Hematopoietic multipotent progenitor cell treated with erythropoietin and hydrocortisone succinate and interleukin-3 and kit ligand, for 17 days (in vitro differentiated cells): ENCODE results near the gene F8.
A peak's percentile ranks its signal among the peaks of the same experiment; 100 is the strongest.
"Not testable (repeated sequence)": the region's sequence is repeated elsewhere in the genome, so short reads cannot be mapped to it uniquely, and the experiment has no call there.

Experiments
- DNase-seq: peaks from one replicate; pipeline ENCODE4 v3.0.0-alpha.2; 2015; ENCODE audit warnings: low spot score

F8 gene

DNA sequence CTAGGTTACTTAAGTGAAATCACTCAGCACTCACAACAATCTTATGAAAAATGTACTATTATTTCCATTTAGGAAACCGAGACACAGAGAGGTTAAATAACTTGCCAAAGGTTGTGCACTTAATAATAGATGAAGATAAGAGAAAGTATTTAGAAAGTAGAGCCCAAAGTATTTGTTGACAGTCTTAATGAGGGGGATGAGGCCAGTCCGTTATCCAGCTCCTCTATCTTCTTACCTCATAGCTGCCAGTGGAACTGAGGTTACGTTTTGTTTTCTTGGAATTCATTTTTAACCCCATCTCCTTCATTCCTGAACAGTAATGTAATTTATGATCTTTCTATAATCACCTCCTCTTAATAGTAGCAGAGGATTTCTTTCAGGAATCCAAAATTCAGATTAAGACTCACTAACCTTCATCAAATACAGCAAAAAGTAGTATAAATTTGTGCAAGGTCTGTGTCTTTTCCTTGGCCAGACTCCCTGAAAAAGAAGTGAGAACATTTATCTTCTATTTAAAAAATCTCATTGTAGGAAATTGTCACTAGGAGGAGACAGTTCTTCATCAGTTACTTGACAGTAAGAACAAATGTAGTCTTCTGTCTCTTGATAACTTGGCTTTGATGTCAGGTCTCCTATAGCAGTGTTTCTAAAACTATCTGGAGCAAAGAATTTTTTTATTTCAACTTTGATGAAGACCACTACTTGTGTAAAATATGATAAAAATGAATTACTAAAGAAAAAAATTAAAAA, 35.5 kb downstream of the F8 start:
- DNase-seq: no peak

DNA sequence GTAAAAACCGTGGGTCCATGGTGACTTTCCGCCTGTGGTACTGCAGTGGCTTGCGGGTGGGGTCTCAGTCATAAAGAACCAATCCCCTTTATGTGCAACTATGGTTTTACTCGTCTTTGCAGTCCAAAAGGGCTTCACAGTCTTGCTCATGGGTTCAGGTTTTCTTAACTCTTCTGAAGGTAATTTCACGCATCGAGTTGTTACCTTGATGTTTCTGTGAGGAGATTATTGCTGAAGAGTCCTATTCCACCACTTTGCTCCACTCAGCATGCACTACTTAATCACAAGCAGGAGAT, 41.5 kb downstream of the F8 start:
- no peak for DNase-seq

DNA sequence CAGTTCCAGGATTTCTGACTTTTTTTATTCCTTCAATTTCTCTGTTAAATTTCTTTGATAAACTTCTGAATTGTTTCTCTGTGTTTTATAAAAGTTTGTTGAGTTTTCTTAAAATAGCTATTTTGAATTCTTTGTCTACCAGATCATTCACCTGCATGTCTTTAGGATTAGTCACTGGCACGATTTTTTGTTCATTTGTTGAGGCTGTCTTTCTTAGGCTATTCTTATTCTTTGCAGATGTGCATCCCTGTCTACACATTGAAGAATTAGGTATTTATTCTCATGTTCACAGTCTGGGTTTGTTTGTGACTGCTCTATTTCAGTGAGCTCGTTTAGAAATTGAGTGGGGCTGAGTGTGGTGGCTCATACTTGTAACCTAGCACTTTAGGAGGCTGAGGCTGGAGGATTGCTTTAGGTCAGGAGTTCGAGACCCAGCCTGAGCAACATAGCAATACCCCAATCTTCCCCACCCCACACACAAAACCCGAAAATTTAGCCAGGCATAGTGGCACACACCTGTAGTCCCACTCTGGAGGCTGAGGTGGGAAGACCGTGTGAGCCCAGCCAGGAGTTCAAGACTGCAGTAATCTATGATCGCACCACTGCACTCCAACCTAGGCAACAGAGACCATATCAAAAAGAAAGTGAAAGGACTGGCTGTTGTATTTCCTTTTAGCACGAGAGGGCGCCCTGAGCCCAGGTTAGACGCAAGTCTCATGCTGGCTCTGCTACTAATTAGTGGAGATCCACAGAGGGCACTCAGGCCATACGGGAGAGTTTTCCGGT, 42.0 kb downstream of the F8 start:
- peak; percentile 82 for DNase-seq

DNA sequence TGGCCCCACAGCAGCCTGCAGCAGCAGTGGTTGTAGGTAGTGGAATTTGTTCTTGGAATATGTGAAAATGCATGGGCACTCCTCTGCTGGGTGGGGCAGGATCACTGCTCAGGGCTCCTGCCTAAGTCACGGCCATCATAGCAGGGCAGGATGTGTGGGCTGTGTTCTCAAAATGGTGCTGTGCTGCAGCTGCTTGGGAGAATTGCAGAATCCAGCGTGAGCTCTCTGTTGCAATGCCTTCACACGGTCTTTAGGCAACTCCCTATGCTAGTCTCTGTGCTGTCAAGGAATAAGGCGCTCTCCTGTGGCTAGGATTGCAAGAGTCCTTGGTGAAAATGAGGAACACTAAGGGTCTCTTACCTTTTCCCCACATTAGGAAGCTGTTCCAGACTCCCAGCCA, 42.9 kb downstream of the F8 start:
- no peak for DNase-seq

DNA sequence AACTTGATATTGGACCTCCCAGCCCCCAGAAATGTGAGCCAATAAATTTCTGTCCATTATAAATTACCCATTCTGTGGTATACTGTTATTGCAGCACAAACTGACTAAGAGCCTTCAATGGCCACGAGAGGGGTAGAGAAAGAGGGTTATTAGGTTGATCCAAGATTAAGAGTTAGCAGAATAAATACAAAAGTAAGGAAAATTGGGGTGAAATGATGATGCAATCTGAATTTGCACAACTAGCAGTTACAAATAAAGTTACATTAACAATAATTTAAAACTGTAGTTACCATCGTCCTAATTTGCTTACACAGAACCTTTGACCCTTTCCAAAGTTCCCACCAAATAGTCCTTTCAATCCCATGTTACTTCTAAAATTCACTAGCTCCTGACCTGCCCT, 54.2 kb downstream of the F8 start:
- no peak for DNase-seq

DNA sequence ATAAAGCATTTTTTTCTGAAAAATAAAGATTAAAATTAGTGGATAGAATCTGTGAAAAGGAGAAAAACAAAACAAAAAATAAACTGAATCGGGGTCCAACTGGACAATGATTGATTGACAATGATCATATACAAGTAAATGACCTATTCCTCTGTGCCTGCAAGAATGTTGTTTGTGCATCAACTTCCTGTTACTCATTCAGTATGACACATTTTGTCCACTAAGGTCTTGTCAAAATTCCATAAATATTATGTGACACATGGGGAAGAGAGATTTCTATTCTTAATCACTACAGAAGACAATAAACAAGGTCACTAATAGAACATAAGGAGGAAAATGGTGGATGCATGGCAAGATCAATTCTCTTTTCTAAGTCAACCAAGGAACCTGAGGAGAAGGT, 54.9 kb downstream of the F8 start:
- no peak for DNase-seq

DNA sequence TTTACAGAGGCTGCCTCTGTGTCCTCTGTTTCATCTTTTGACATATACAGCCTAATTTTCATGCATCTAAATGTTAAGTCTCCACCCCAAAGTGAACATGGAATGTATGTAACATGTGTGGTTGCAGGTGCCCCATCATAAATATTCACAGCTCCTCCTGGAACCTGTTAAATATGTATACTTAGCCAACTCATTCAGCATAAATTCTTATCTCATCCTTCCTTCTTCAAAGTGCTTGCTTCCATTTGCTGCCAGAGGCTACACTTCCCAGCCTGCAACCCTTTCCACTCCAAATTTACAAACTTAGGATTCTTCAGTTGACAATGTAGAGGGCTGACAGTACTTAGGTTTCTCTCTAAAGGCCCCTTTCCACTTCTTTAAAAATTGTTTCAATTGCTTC, 60.6 kb downstream of the F8 start:
- no peak for DNase-seq

DNA sequence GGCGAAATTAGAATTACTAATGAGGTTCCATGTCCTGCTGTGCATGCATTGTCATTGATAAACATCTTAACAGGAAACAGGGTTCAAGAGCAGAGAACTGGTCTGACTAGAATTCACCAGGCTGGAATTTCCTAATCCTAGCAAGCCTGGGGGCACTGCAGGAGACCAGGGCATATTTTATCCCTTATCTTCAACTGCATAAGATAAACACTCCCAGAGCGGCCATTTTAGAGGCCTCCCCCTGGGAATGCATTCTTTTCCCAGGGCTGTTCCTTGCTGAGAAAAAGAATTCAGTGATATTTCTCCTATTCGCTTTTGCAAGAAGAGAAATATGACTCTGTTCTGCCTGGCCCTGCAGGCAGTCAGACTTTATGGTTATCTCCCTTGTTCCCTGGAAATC, 66.7 kb downstream of the F8 start:
- not testable (repeated sequence) for DNase-seq

DNA sequence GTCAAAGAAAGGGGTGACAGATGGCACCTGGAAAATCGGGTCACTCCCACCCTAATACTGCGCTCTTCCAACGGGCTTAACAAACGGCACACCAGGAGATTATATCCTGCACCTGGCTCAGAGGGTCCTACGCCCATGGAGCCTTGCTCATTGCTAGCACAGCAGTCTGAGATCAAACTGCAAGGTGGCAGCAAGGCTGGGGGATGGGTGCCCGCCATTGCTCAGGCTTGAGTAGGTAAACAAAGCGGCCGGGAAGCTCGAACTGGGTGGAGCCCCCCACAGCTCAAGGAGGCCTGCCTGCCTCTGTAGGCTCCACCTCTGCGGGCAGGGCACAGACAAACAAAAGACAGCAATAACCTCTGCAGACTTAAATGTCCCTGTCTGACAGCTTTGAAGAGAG, 83.3 kb downstream of the F8 start:
- DNase-seq: not testable (repeated sequence)

DNA sequence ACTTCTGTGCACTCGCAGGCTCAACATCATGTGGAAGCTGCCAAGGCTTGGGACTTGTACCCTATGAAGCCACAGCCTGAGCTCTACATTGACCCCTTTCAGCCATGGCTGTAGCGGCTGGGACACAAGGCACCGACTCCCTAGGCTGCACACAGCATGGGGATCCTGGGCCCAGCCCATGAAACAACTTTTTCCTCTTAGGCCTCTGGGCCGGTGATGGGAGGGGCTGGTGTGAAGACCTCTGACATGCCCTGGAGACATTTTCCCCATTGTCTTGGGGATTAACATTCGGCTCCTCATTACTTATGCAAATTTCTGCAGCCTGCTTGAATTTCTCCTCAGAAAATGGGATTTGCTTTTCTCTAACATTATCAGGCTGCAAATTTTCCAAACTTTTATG, 97.8 kb downstream of the F8 start:
- not testable (repeated sequence) for DNase-seq

DNA sequence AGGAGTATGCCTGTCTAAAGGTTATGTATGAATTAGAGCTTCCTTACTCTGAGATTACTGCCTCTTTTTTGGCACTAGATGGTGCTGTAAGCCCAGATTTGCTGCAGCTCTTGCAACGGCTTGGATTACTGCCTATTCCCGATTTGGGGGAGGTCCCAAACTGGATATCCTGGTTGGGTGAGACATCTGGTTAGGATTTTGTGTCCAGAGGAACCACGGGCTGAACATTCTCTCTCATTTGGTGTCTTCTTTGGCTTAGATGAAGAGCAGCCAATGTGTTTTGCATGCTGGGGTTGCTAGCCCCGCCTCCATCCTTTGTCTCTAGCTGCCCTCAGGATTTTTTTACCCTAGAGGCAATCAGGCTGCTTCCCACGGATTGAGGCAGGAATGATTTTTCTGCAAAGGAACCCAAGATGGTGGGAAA, 104.5 kb downstream of the F8 start:
- peak; percentile 28 for DNase-seq

DNA sequence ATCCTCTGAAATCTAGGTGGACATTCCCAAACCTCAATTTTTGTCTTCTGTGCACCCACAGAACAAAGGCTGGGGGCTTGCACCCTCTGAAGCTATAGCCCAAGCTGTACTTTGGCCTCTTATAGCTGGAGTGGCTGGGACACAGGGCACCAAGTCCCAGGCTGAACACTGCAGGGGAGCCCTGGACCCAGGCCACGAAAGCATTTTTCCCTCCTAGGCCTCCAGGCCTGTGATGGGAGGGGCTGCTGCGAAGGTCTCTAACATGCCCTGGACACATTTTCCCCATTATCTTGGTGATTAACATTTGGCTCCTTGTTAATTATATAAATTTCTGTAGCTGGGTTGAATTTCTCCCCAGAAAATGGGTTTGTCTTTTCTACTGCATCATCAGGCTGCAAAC, 108.5 kb downstream of the F8 start:
- DNase-seq: no peak

DNA sequence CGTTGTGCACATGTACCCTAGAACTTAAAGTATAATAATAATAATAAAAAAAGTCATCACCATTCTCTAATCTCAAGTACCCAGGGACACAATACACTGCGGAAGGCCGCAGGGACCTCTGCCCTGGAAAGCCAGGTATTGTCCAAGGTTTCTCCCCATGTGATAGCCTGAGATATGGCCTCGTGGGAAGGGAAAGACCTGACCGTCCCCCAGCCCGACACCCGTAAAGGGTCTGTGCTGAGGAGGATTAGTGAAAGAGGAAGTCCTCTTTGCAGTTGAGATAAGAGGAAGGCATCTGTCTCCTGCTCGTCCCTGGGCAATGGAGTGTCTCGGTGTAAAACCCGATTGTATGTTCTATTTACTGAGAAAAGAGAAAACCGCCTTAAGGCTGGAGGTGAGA, 112.0 kb downstream of the F8 start:
- not testable (repeated sequence) for DNase-seq

DNA sequence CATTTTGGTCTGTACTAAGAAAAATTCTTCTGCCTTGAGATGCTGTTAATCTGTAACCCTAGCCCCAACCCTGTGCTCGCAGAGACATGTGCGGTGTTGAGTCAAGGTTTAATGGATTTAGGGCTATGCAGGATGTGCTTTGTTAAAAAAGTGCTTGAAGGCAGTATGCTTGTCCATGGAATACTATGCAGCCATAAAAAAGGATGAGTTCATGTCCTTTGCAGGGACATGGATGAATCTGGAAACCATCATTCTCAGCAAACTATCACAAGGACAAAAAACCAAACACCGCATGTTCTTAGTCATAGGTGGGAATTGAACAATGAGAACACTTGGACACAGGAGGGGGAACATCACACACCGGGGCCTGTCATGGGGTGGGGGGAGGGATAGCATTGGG, 112.5 kb downstream of the F8 start:
- DNase-seq: not testable (repeated sequence)

DNA sequence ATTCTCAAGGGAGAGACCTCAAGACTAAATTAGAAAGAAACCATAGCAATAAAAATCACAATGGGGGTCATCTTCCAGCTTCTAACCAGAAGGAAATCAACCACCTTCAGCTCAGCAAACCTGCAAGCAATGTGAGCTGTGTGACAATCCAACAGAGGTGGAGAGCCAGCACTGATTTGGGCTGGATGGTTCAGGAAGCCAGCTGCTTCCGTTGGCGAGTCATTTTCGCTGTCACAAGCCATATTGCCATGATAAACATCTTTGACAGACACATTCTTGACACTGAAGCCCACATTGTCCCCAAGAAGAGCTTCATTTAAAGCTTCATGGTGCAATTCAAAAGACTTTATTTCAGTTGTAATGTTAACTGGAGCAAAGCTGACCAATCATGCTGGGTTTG, 113.7 kb downstream of the F8 start:
- DNase-seq: no peak

DNA sequence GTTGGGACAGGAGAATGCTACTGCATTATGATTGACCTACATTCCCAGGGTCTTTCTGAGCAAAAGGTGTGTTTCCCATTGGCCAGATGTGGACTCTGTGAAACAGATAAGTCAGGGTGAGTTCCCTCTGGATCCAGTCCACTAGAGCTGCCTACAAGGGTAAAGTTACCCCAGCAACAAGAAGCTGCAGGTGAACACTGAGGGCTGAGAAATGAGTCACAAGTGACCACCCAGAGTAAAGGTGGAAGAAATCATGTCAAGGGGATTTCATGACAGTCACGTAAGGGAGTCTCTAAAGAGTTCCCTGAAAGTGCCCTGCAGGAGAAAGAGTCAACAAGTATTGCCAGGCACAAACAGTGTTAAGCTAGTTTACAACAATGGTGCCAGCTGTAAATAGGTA, 120.1 kb downstream of the F8 start:
- DNase-seq: no peak

DNA sequence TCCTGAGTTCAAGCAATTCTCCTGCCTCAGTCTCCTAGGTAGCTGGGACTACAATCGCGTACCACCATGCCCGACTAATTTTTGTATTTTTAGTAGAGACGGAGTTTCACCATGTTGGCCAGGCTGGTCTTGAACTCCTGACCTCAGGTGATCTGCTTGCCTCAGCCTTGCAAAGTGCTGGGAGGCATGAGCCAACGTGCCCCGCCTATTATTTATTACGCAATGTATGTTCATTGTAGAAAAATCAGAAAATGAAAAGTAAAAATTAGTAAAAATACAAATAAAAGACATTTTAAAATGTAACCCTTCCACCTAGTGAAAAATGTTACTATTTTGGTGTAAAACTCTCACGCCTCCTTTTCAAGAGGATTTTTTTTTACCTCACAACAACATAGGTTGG, 122.2 kb downstream of the F8 start:
- DNase-seq: no peak

DNA sequence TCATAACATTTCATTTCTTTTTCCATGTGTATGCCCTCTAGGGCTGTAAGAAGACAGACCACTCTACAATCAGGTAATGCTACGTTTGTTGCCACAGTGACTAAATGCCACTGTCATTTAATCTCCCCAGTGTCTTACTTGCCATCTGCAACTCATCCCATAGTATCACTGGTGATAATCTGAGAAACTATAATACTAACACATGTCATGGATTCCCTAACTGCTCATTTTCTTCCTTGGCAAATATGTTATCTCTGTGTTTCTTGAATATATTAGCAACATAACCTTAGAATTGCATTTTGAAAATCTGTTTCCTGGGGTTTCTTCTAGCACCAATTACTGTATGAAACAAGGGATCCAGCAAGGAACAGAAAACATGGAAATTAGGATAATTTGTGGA, 130.2 kb downstream of the F8 start:
- no peak for DNase-seq

DNA sequence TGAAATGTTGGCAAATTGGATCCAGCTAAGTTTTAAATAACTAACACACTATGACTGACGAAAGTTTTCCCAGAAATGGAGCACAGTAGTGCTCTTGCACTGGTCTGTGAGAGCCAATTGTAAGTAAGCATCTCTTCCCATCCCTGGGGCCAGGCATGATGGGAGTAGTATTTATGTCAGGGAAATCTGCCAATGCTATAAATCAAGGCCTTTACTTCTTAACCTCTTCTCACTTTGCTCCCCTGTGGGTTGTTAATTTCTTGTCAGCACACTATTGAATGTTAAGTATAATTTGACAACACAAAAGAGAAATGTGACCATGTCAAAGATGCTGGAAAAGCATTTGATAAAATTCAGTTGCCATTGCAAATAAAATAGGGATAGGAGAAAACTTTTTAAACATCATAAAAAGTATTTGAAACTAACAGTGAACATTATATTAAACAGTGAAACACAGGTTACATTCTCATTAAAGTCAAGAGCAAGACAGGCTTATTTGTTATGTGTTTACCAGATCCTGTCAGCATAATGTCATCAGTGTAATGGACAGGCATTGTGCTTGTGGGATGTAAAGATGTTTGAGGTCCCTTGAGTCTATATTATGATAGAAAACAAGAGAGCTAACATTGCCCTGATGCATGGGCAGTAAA, 131.4 kb downstream of the F8 start:
- no peak for DNase-seq

DNA sequence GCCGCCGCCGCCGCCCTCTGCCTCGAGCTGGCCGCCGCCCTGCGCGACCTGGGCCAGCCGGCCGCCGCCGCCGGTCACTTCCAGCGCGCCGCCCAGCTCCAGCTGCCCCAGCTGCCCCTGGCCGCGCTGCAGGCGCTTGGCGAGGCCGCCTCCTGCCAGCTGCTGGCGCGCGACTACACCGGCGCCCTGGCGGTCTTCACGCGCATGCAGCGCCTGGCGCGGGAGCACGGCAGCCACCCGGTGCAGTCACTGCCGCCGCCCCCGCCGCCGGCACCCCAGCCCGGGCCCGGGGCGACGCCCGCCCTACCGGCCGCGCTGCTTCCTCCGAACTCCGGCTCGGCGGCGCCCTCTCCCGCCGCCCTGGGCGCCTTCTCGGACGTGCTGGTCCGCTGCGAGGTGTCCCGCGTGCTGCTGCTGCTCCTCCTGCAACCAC, 135.7 kb downstream of the F8 start:
- not testable (repeated sequence) for DNase-seq

DNA sequence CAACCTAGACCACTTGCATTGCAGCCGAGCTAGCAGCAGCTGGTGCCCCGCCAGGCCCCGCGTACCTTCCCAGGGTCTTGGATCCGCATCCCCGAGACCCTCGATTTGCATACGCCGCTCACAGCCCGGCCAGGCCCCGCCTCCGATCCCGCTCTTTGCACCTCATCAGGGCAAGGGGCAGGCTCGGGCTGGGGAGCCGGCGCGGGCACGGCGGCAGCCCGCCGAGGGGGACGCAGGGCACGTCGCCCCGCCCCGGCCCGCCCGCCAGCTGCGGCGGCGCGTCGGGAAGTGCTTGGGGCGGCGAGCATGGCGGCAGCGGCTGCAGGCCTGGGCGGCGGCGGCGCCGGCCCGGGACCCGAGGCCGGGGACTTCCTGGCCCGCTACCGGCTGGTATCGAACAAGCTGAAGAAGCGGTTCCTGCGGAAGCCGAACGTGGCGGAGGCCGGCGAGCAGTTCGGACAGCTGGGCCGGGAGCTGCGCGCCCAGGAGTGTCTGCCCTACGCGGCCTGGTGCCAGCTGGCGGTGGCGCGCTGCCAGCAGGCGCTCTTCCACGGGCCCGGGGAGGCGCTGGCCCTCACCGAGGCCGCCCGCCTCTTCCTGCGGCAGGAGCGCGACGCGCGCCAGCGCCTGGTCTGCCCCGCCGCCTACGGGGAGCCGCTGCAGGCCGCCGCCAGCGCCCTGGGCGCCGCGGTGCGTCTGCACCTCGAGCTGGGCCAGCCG, 136.3 kb downstream of the F8 start, which contains the start of gene F8A1:
Gene F8A1, plus strand, starts transcription at position 287 of the 720 bp plus-strand sequence. Its CDS starts 20 bp downstream, at position 307.
- not testable (repeated sequence) for DNase-seq

DNA sequence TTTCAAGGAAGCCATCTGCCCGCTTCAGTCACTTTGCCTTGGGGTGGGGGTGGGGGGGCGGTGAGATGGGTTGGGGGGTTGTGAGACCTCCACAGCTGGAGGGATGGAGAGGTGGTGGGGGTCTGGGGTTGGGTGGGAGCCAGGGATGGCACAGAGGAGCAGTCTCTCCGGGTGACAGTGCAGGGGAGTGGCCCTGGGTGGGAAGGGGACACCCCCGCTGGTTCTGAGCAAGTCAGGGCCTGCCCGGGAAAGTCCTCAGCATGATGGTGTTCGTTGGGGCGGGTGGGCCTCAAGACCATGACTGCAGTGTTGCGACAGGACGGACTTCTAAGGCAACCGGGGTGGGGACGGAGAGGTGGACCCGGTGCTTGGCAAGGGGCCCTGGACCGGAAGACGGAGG, 137.0 kb downstream of the F8 start:
- not testable (repeated sequence) for DNase-seq
